Renal cortex interstitium (tissue), 15 donors: ENCODE measurements around the gene KATNAL2. TPM values are rescaled to one million over a fixed set of nuclear protein-coding genes. Genes with fewer than 3 reads are reported as not detected.

Experiments
- DNase-seq, 11 donors: peaks; one replicate each; pipeline ENCODE4 v3.0.0-alpha.2; 2013; ENCODE audit warnings: low read depth in 9 of 11, low spot score in 4 of 11; ENCODE audit errors: extremely low read depth in 1 of 11
- long read RNA-seq, 16 experiments: transcript quantifications; one replicate each; lab custom pipeline, GENCODE V29; 2026
- polyA plus RNA-seq, 3 donors: library from polyadenylated mRNA; unstranded; fragments of 120-200 nt; gene quantifications; one replicate each; pipeline ENCODE4 v1.2.1, GENCODE V29; 2013; ENCODE audit not compliant: insufficient read length in 3 of 3

Gene KATNAL2, protein sequence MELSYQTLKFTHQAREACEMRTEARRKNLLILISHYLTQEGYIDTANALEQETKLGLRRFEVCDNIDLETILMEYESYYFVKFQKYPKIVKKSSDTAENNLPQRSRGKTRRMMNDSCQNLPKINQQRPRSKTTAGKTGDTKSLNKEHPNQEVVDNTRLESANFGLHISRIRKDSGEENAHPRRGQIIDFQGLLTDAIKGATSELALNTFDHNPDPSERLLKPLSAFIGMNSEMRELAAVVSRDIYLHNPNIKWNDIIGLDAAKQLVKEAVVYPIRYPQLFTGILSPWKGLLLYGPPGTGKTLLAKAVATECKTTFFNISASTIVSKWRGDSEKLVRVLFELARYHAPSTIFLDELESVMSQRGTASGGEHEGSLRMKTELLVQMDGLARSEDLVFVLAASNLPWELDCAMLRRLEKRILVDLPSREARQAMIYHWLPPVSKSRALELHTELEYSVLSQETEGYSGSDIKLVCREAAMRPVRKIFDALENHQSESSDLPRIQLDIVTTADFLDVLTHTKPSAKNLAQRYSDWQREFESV
- polyA plus RNA-seq, result 10 to 100 TPM in 2 of 3 donors, 1 to 10 TPM in 1; 9.4 to 10.7 (median 10.5) TPM
- long read RNA-seq, donor 1, result 0 reads
- long read RNA-seq, donor 2, result 0 reads
- long read RNA-seq, donor 3, partial matches to known transcripts, result 14 of 34 reads
- long read RNA-seq, donor 3, other reads (novel, unspliced or antisense), result 20 of 34 reads
- long read RNA-seq, donor 4, result 0 reads
- long read RNA-seq, donor 5, result 0 reads
- long read RNA-seq, donor 6, result 0 reads
- long read RNA-seq, donor 7, result 0 reads
- long read RNA-seq, donor 8, result 0 reads
- long read RNA-seq, donor 9, partial matches to known transcripts, result 11 of 20 reads
- long read RNA-seq, donor 9, other reads (novel, unspliced or antisense), result 9 of 20 reads
- long read RNA-seq, donor 10, result 0 reads
- long read RNA-seq, donor 11, result 0 reads
- long read RNA-seq, donor 12, result 0 reads
- long read RNA-seq, donor 13, result 0 reads
- long read RNA-seq, donor 14, result 0 reads
- long read RNA-seq, donor 15, result 0 reads
- long read RNA-seq, donor 16, result 0 reads

GRCh38 chr18:46917108-46917802 lies at the start of gene KATNAL2, which contains the start of gene PIAS2:
KATNAL2 (plus strand) TSS chr18:46917602; CDS start chr18:46946873, 29,271 bp downstream.
PIAS2 (minus strand) TSS chr18:46917507; CDS start chr18:46917345, 162 bp downstream.
- DNase-seq, result peak in 9 of 11 donors; percentile 53 to 77 (median 72)

DNA sequence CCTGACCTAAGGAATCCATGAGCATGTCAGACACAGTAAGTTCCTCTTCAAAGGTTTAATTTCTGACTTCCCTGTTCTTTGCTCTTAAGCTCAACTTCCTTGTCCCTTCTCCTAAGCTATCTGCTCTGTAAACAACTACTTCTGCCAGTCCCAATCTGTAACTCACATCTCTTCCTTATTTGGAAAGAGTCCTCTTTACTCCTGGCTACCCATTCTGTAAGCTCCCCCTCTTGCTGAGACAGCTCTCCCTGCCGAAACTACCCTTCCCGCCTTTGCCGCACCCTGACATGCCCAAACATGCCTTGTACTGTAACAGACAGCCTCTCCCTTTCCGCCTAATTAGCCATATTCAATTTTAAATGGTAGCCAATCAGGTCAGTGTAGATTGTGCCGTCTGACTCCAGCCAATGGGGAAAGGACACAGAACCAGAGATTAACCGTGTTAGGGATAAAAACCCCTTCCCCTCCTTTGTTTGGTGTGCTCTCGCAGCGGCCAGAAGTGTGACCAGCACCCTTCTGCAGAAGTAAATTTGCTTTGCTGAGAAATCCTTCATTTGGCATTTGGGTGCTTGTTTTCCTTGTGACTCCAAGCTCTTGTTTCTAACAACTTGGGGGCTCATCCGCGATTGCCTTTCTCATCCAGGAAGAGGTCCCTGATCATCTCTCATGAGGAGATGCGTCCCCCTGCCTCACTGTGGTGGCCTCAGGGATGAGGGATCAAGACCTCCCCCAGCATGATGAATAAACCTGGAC lies 49.1 kb upstream of the KATNAL2 start:
- DNase-seq, result no peak

GRCh38 chr18:46877329-46877987 lies 39.9 kb upstream of the KATNAL2 start:
- no peak for DNase-seq

- no peak for DNase-seq
Measured at GRCh38 chr18:46883180-46883579, 34.2 kb upstream of the KATNAL2 start.

DNA sequence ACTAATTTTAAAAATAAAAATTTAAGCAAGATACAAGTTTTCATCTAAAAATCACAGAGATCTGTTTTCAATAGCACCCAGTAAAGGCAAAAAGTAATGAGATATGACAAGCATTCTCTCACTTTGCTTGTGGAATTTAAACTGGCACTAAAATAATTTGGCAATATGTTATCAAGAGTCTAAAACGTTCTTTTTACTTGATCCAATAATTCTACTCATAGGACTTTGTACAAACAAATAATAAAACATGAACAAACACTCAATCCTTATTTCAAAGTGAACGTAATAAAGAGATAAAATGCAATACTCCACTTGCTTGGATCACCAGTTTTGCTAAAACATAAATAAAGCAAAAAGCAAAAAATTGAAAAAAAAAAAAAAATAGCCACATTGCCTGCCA lies 30.5 kb upstream of the KATNAL2 start:
- DNase-seq, result no peak

DNA sequence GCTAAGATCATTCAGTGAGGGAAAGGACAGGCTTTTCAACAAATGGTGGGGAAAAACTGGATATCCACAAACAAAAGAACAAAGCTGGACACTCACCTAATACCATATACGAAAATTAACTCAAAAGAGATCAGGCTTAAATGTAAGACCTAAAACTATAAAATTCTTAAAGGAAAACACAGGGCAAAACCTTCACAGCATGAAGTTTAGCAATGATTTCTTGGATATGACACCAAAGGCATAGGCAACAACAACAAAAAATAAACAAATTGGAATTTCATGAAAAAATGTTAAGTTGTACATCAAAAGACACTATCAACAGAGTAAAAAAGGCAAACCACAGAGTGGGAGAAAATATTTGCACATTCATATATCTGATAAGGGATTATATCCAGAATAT lies 28.4 kb upstream of the KATNAL2 start:
- no peak for DNase-seq

- DNase-seq, result no peak
Measured at GRCh38 chr18:46891742-46892214, 25.6 kb upstream of the KATNAL2 start.

GRCh38 chr18:46892842-46893241 lies 24.6 kb upstream of the KATNAL2 start:
- DNase-seq, result no peak

GRCh38 chr18:46893360-46893759 lies 24.0 kb upstream of the KATNAL2 start:
- DNase-seq, result no peak

DNA sequence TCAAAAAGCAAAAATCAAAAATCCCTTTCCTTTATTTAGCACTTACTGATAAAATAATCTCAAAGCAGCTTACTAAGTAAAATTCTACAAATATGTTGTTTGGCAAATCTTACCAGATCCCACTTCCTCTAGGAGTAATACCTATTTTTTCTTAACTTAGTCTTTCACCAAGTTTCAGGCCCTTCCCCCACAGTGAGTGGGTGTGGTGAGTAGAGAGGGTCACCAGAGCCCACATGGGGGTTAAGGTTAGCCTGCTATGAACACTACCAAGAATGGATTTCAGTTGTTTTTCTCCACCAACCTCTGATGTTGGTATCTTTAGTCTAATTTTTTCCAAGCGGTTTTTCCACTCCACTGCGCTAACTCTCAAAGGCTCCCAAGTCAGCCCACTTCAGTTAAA lies 23.3 kb upstream of the KATNAL2 start:
- no peak for DNase-seq

DNA sequence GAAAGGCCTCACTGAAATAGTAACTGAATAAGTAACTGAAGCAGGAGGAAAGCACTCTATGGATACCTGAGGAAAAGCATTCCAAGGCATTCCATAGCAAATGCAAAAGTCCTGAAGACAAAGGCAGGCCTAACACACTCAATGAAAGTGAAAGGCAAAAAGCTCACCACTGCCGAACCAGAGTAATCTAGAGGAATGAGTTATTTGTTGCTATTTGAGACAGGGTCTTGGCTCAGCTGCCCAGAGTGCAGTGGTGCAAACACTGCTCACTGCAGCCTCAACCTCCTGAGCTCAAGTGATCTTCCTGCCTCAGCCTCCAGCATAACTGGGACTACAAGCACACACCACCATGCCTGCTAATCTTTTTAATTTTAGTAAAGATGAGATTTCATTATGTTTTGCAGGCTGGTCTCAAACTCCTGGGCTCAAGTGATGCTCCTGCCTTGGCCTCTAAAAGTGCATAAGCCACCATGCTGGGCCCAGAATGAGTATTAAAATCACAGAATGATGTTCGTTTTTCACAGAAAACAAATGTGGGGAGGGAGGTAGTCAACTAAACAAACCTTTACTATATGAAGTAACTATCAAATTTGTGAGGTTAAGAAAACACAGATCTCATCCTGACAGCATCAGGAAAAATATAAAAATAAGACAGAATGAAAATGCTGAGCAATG lies 18.0 kb upstream of the KATNAL2 start:
- peak in 1 of 11 donors; percentile 4 for DNase-seq

GRCh38 chr18:46903406-46903805 lies 14.0 kb upstream of the KATNAL2 start:
- DNase-seq, result no peak

DNA sequence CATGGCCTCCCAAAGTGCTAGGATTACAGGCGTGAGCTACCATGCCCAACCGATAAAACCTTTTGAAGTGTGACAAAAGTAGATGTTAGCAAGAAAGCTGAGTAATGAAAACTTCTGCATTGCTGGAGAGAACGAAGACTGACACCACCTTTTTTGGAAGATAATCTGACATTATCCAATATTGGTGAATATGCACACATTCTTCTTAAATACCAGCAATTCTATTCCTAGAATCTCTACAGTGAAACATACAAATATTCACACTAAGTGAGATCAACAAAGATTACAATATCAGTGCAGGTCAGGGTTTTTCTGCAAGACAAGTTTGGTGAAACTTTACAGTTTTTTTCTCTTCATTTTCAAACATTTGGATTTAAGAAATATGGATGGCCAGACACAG lies 7.9 kb upstream of the KATNAL2 start:
- no peak for DNase-seq

DNA sequence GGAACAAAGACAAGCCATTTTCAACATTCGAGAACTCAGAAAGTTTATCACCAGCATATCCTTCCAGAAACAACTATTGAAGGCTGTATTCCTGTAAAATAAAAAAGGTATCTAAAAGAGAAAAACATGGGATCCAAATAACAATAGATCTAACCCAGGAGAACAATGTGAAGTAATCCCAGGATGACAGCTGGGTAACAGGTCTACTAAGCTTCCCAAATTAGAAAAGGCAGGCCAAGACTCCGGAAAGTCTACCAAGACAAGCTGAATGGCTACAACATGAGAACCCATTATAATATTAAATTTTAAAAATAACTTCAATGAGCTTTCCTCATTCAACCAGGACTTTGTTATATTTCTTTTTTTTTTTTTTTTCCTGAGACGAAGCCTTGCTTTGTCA lies 6.5 kb upstream of the KATNAL2 start:
- DNase-seq, result no peak

DNA sequence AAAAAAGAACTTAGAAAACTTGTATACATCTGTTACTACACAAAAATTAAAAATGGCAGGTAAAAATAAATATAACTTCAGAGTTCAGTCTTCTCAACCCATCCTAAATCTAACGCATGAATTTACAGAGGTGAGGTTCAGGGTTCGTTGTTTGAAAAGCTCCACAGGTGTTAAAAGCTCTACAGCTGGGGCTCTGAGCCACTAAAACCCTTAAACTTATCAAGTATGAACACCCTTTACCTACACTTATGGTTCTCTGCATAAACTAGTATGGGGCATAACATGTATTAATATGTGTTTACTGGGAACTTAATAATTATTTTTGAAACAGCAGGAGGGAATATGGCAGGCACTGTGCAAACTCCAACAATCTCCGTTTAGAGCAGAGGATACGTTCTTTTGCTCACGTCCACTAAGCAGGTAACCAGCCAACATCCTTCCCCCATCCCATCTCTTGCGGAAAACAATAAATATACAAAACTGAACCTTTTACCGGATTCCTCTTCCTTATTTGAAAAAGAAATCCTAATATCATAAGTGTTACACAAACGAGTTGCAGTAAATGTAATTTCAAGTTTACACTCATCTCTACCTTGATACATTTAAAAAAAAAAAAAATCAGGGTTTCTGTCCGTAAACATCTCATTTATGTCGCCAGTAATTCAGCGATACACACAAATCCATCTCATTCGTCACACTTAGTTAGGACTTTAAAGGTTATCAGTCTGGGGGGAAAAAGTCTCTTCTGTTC lies 1.4 kb upstream of the KATNAL2 start:
- DNase-seq, result peak in 1 of 11 donors; percentile 3

DNA sequence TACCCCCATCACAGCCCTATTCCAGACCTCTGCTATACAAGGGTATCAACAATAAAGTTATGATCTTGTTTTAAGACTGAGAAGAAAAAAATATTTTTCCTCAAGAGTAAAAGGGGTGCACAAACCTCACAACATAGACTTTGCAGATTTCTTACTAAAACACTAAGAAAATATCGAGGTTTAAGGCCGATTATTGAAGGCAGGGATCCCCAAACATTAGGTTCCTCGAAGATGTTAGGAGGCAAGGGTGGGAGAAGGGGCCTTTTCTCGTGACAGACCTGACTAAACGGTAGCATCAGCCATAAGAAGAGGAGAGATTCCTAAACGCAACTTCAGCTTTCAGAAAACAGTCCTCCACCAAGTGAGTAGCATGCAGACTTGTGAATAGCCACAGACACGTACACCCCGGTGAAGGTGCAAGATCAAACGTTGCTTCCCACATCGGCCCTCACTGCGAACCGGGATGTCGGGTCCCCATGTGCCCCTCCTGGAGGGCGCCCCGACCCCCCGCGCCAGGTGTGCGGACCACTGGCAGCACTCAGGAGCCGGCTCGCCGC lies 773 bp upstream of the KATNAL2 start:
- peak in 5 of 11 donors; percentile 13 to 46 (median 33) for DNase-seq
